ENCODE results near the gene MRPL9.

The MRPL9 gene

GRCh38 chr1:151715726-151716404 lies 47.4 kb downstream of the MRPL9 start:
- no peaks in the 10 kb centered on the region for H3K36me3 ChIP-seq (replicated peaks; ENCODE audit: insufficient read depth, low read length)
- H3F3A ChIP-seq (ENCODE audit: insufficient read depth, low read length): peaks cover 7% of the 10 kb centered on the region
- H4K20me1 ChIP-seq (ENCODE audit: insufficient read depth, low read length): no peaks in the 10 kb centered on the region
- H3K9me2 ChIP-seq (replicated peaks; ENCODE audit: insufficient read depth, low read length): no peaks in the 10 kb centered on the region
- no peak overlapping the region for H3K4me3 ChIP-seq (ENCODE audit: low read length)
- peaks cover 84% of the 10 kb centered on the region for H3K27me3 ChIP-seq (replicated peaks; ENCODE audit: insufficient read depth, low read length)
- no peaks in the 10 kb centered on the region for H3K9me3 ChIP-seq (replicated peaks; ENCODE audit: insufficient read depth, low read length)
- DNase-seq: no peak
- no peak overlapping the region for H3K9ac ChIP-seq (ENCODE audit: low read length)
- H3K4me2 ChIP-seq (ENCODE audit: low read depth, low read length): no peak overlapping the region
- TF ChIP-seq CTCF (IDR thresholded peaks at IDR 0.05; ENCODE audit: low read length): peak; percentile 29
- TF ChIP-seq EZH2phosphoT487 (IDR thresholded peaks at IDR 0.05; ENCODE audit: low read length): no peak
- H3K27ac ChIP-seq (ENCODE audit: low read length): no peak overlapping the region
- peaks cover 7% of the 10 kb centered on the region for H3K4me1 ChIP-seq (ENCODE audit: low read length)
- H2AFZ ChIP-seq (ENCODE audit: low read length): no peak overlapping the region
- H3K79me2 ChIP-seq (ENCODE audit: low read length): no peaks in the 10 kb centered on the region

- no peak overlapping the region for H2AFZ ChIP-seq (ENCODE audit: low read length)
- no peaks in the 10 kb centered on the region for H4K20me1 ChIP-seq (ENCODE audit: insufficient read depth, low read length)
- H3K9me2 ChIP-seq (replicated peaks; ENCODE audit: insufficient read depth, low read length): no peaks in the 10 kb centered on the region
- no peaks in the 10 kb centered on the region for H3F3A ChIP-seq (ENCODE audit: insufficient read depth, low read length)
- peaks cover 90% of the 10 kb centered on the region for H3K27me3 ChIP-seq (replicated peaks; ENCODE audit: insufficient read depth, low read length)
- H3K27ac ChIP-seq (ENCODE audit: low read length): no peak overlapping the region
- no peaks in the 10 kb centered on the region for H3K79me2 ChIP-seq (ENCODE audit: low read length)
- H3K9ac ChIP-seq (ENCODE audit: low read length): no peak overlapping the region
- no peak for DNase-seq
- no peak for TF ChIP-seq CTCF (IDR thresholded peaks at IDR 0.05; ENCODE audit: low read length)
- no peak for TF ChIP-seq EZH2phosphoT487 (IDR thresholded peaks at IDR 0.05; ENCODE audit: low read length)
- no peak for TF ChIP-seq EZH2 (optimal IDR thresholded peaks at IDR 0.05; ENCODE audit: low read depth, low read length)
- peaks cover 2% of the 10 kb centered on the region for H3K4me1 ChIP-seq (ENCODE audit: low read length)
- H3K9me3 ChIP-seq (replicated peaks; ENCODE audit: insufficient read depth, low read length): no peaks in the 10 kb centered on the region
- H3K36me3 ChIP-seq (replicated peaks; ENCODE audit: insufficient read depth, low read length): no peaks in the 10 kb centered on the region
- no peak overlapping the region for H3K4me2 ChIP-seq (ENCODE audit: low read depth, low read length)
- no peak overlapping the region for H3K4me3 ChIP-seq (ENCODE audit: low read length)
Observed at GRCh38 chr1:151714820-151715725, 48.2 kb downstream of the MRPL9 start.

- Histone ChIP-seq H4K20me1 (ENCODE audit: insufficient read depth, low read length) (no peaks in the 10 kb centered on the region), H3K4me2 (ENCODE audit: low read depth, low read length) (no peak overlapping the region), H3K4me1 (ENCODE audit: low read length) (no peaks in the 10 kb centered on the region), H3K36me3 (replicated peaks; ENCODE audit: insufficient read depth, low read length) (no peaks in the 10 kb centered on the region), H3F3A (ENCODE audit: insufficient read depth, low read length) (no peaks in the 10 kb centered on the region), H3K9me3 (replicated peaks; ENCODE audit: insufficient read depth, low read length) (no peaks in the 10 kb centered on the region), H3K9ac (ENCODE audit: low read length) (no peak overlapping the region), H3K9me2 (replicated peaks; ENCODE audit: insufficient read depth, low read length) (no peaks in the 10 kb centered on the region), H2AFZ (ENCODE audit: low read length) (no peak overlapping the region), H3K79me2 (ENCODE audit: low read length) (no peaks in the 10 kb centered on the region), H3K4me3 (ENCODE audit: low read length) (no peak overlapping the region), H3K27ac (ENCODE audit: low read length) (no peak overlapping the region), H3K27me3 (replicated peaks; ENCODE audit: insufficient read depth, low read length) (peaks cover 91% of the 10 kb centered on the region)
- DNase-seq: no peak
- TF ChIP-seq EZH2 (optimal IDR thresholded peaks at IDR 0.05; ENCODE audit: low read depth, low read length): no peak
- no peak for TF ChIP-seq EZH2phosphoT487 (IDR thresholded peaks at IDR 0.05; ENCODE audit: low read length)
- no peak for TF ChIP-seq CTCF (IDR thresholded peaks at IDR 0.05; ENCODE audit: low read length)
Observed at GRCh38 chr1:151713874-151714273, 49.4 kb downstream of the MRPL9 start.
